Uterus (tissue), 4 donors: ENCODE data around the gene VEPH1. TPM values are rescaled to one million over a fixed set of nuclear protein-coding genes. Genes with fewer than 3 reads are reported as not detected.

ENCODE experiments used
- DNase-seq, 2 donors: peaks; one replicate each; pipeline ENCODE4 v3.0.0-alpha.2; 2019 to 2020
- H3K27ac ChIP-seq, 2 donors: fragments of 200-600 bp; sonication (generic); 1 replicate in 1 of 2; 2 replicates in 1 of 2; pipeline ENCODE4 v1.5.1; 2016 to 2018
- H3K27me3 ChIP-seq, 2 donors: fragments of 200-600 bp; sonication (generic); one replicate each; pipeline ENCODE4 v1.5.1; 2018 to 2019; ENCODE audit warnings: control low read depth in 1 of 2
- H3K36me3 ChIP-seq, 2 donors: fragments of 200-600 bp; sonication (generic); one replicate each; pipeline ENCODE4 v1.5.1; 2019; ENCODE audit warnings: control low read depth in 1 of 2
- H3K4me1 ChIP-seq, 2 donors: fragments of 200-600 bp; sonication (generic); one replicate each; pipeline ENCODE4 v1.5.1; 2018 to 2019; ENCODE audit warnings: control low read depth in 1 of 2
- H3K4me3 ChIP-seq, 2 donors: fragments of 200-600 bp; sonication (generic); 1 replicate in 1 of 2; 2 replicates in 1 of 2; pipeline ENCODE4 v1.5.1; 2018 to 2019; ENCODE audit warnings: mild to moderate bottlenecking in 1 of 2
- H3K9me3 ChIP-seq, 2 donors: fragments of 200-600 bp; sonication (generic); one replicate each; pipeline ENCODE4 v1.5.1; 2019; ENCODE audit warnings: control low read depth in 1 of 2
- CTCF ChIP-seq, 4 experiments: fragments of 200-600 bp in 2 of 4; fragments of 450-650 bp in 2 of 4; sonication (generic) in 2 of 4; IDR thresholded peaks; one replicate each; pipeline ENCODE4 v1.5.1; 2016 to 2019; ENCODE audit warnings: antibody characterized with exemption in 4 of 4, mild to moderate bottlenecking in 2 of 4, moderate library complexity in 1 of 4
- POLR2A ChIP-seq, 2 donors: fragments of 450-650 bp; IDR thresholded peaks; one replicate each; pipeline ENCODE4 v1.6.1; 2016; ENCODE audit warnings: antibody characterized with exemption in 2 of 2, mild to moderate bottlenecking in 1 of 2, moderate library complexity in 1 of 2
- intact Hi-C: fragments of 100-400 bp; cut with DNase I; formaldehyde crosslinking; loops from one replicate; pipeline ENCODE4 v1.15.1; 2023; ENCODE audit warnings: low total_unique reads
- total RNA-seq, 4 donors: library from RNA; depleted of rRNA in 3 of 4; stranded (reverse); fragments of >200 nt in 3 of 4; gene quantifications; one replicate each; pipeline versions ENCODE4 v1.1.0 to v1.2.4, GENCODE V29; 2014 to 2023
- donor health status: DM: yes; HTN: yes; CAD: no.

The VEPH1 gene
- total RNA-seq, 4 donors from 2014 or later = 12.2 TPM; not detected in 3

DNA sequence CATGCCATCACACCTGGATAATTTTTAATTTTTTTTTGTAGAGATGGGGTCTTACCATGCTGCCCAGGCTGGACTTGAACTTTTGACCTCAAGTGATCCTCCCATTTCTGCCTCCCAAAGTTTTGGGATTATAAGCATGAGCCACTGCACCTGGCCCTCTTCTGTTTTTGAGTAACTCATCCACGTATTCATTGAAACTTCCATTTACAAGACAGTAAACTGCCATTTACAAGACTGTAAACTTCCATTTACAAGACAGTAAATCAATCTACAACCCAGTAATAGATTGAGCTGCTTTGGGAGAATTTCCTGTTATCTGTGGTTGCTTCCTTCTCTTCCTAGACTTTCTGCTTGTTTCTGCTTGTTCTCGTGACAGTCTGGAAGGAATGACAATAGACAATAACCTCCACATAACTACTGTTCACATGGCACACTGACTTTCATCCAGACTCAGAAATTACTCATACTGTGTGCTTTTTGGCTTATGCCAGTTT, 228.5 kb downstream of the VEPH1 start:
- DNase-seq = no peak
- Histone ChIP-seq H3K27me3 (no peaks in the 10 kb centered on the region), H3K9me3 (no peaks in the 10 kb centered on the region), H3K36me3 (no peaks in the 10 kb centered on the region), H3K27ac (no peak overlapping the region), H3K4me1 (no peaks in the 10 kb centered on the region), H3K4me3 (no peak overlapping the region)
- intact Hi-C loops = no loop called here
- TF ChIP-seq CTCF (IDR thresholded peaks at IDR 0.05) (no peak), POLR2A (IDR thresholded peaks at IDR 0.05) (no peak)

GRCh38 chr3:157271283-157271882, 231.8 kb downstream of the VEPH1 start:
- Histone ChIP-seq H3K36me3 (no peaks in the 10 kb centered on the region), H3K9me3 (no peaks in the 10 kb centered on the region), H3K4me3 (no peak overlapping the region), H3K27ac (no peak overlapping the region), H3K27me3 (no peaks in the 10 kb centered on the region), H3K4me1 (no peaks in the 10 kb centered on the region)
- no peak for DNase-seq
- intact Hi-C loops = no loop called here
- no peak for TF ChIP-seq POLR2A (IDR thresholded peaks at IDR 0.05)
- TF ChIP-seq CTCF (IDR thresholded peaks at IDR 0.05) = no peak

GRCh38 chr3:157268026-157268425, 235.2 kb downstream of the VEPH1 start:
- no peaks in the 10 kb centered on the region for H3K27me3 ChIP-seq
- TF ChIP-seq CTCF (IDR thresholded peaks at IDR 0.05) (no peak), POLR2A (IDR thresholded peaks at IDR 0.05) (no peak)
- no peak overlapping the region for H3K4me3 ChIP-seq
- no peak overlapping the region for H3K27ac ChIP-seq
- no peaks in the 10 kb centered on the region for H3K36me3 ChIP-seq
- no peaks in the 10 kb centered on the region for H3K9me3 ChIP-seq
- intact Hi-C loops = no loop called here
- no peak for DNase-seq
- no peaks in the 10 kb centered on the region for H3K4me1 ChIP-seq

DNA sequence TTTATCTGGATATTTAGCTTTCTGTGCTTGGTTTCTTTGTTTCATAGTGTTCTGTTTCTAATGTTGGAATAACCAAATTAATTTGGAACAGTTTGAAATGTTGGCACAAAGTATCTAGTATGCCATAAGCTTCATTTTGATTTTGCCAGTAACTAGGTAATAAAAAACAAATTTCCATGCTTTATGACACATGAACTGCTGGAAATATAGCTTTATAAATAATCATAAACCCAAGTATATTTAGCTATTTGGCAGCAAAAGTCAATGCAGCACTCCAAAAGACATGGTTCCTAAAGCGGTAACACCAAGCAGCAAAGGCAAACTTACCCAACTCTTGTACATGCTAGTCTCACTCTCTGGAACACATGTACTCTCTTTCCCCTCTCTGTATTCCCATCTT, 237.3 kb downstream of the VEPH1 start:
- no peaks in the 10 kb centered on the region for H3K27me3 ChIP-seq
- intact Hi-C loops = no loop called here
- TF ChIP-seq CTCF (IDR thresholded peaks at IDR 0.05) (no peak), POLR2A (IDR thresholded peaks at IDR 0.05) (no peak)
- H3K4me3 ChIP-seq = no peak overlapping the region
- H3K9me3 ChIP-seq = no peaks in the 10 kb centered on the region
- no peak overlapping the region for H3K27ac ChIP-seq
- no peaks in the 10 kb centered on the region for H3K36me3 ChIP-seq
- DNase-seq = no peak
- no peaks in the 10 kb centered on the region for H3K4me1 ChIP-seq

DNA sequence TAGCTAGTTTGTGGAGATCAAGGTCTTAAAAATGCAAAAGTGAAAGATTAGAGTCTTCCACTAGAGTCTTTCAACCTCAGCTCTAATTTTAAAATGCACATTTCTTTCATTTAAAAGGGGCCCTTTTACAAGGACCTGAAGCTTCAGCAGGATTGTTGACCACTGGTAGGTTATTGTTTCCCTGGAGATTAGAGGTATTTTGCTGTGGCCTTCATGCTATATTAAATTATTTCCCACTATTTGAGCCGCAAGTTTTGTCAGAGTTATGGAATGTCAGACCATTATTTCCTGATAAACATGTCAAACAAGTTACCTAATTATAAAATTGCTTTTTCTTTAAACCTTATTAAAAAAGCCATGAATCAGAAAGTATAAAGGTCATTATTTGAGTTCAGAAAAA, 240.2 kb downstream of the VEPH1 start:
- Histone ChIP-seq H3K27ac (no peak overlapping the region), H3K4me1 (no peaks in the 10 kb centered on the region), H3K4me3 (no peak overlapping the region), H3K27me3 (no peaks in the 10 kb centered on the region), H3K9me3 (no peaks in the 10 kb centered on the region), H3K36me3 (no peaks in the 10 kb centered on the region)
- intact Hi-C loops = no loop called here
- DNase-seq = no peak
- no peak for TF ChIP-seq CTCF (IDR thresholded peaks at IDR 0.05)
- no peak for TF ChIP-seq POLR2A (IDR thresholded peaks at IDR 0.05)
